Osteoblast (primary cell): Measurements from ENCODE around the gene ARHGEF17. TPM values are rescaled to one million over a fixed set of nuclear protein-coding genes. Genes with fewer than 3 reads are reported as not detected.
A peak's percentile ranks its signal among the peaks of the same experiment; 100 is the strongest.

ENCODE experiments used
- DNase-seq: peaks from one replicate; pipeline ENCODE4 v3.0.0; 2011; ENCODE audit warnings: low spot score, mixed read lengths; ENCODE audit not compliant: insufficient read length; ENCODE audit errors: missing footprints
- H2AFZ ChIP-seq: 2 replicates; pipeline ENCODE4 v1.6.0; 2011; ENCODE audit warnings: mild to moderate bottlenecking, low read length
- H3K27ac ChIP-seq: 2 replicates; pipeline ENCODE4 v1.5.1; 2011; ENCODE audit warnings: mild to moderate bottlenecking, low read depth, low read length, moderate library complexity
- H3K27me3 ChIP-seq: 2 replicates; pipeline ENCODE4 v1.6.0; 2012; ENCODE audit warnings: mild to moderate bottlenecking, control low read depth, inconsistent platforms, low read length, moderate library complexity; ENCODE audit not compliant: insufficient read depth
- H3K36me3 ChIP-seq: 2 replicates; pipeline ENCODE4 v1.5.1; 2011; ENCODE audit warnings: mild to moderate bottlenecking, low read length, control low read depth, moderate library complexity; ENCODE audit not compliant: insufficient read depth
- H3K4me1 ChIP-seq: 2 replicates; pipeline ENCODE4 v1.5.1; 2011; ENCODE audit warnings: mild to moderate bottlenecking, low read length, control low read depth, moderate library complexity; ENCODE audit not compliant: insufficient read depth
- H3K4me2 ChIP-seq: 2 replicates; pipeline ENCODE4 v1.6.0; 2011; ENCODE audit warnings: mild to moderate bottlenecking, low read length; ENCODE audit not compliant: insufficient read depth
- H3K4me3 ChIP-seq: fragments of 200-600 bp; sonication (generic); 3 replicates; pipeline ENCODE4 v1.5.1; 2012; ENCODE audit warnings: mild to moderate bottlenecking, low read length, inconsistent platforms; ENCODE audit not compliant: insufficient read depth
- H3K79me2 ChIP-seq: 2 replicates; pipeline ENCODE4 v1.6.0; 2012; ENCODE audit warnings: mild to moderate bottlenecking, low read length, control low read depth, inconsistent platforms; ENCODE audit not compliant: insufficient read depth
- H3K9me3 ChIP-seq: 2 replicates; pipeline ENCODE4 v1.5.1; 2011; ENCODE audit warnings: low read depth, low read length, control low read depth
- H4K20me1 ChIP-seq: 2 replicates; pipeline ENCODE4 v1.6.0; 2012; ENCODE audit warnings: mild to moderate bottlenecking, low read length, control low read depth; ENCODE audit not compliant: insufficient read depth
- total RNA-seq: library from RNA; depleted of rRNA; stranded (reverse); fragments of >200 nt; gene quantifications from 2 replicates; pipeline ENCODE4 v1.2.3, GENCODE V29; 2012
- TF ChIP-seq, protein P1 (sequence below): IDR thresholded peaks from 2 replicates; pipeline ENCODE4 v1.5.1; 2011; ENCODE audit warnings: mild to moderate bottlenecking, low read depth, low read length, moderate library complexity; ENCODE audit errors: extremely low read depth

The ARHGEF17 gene
- total RNA-seq, 1 donor: 67.0 TPM

GRCh38 chr11:73292525-73292894 lies 15.6 kb upstream of the ARHGEF17 start:
- no peak overlapping the region for H3K4me2 ChIP-seq
- peak; percentile 87 for DNase-seq
- no peaks in the 10 kb centered on the region for H3K36me3 ChIP-seq
- no peaks in the 10 kb centered on the region for H3K79me2 ChIP-seq
- H2AFZ ChIP-seq: no peak overlapping the region
- TF ChIP-seq, protein P1, sequence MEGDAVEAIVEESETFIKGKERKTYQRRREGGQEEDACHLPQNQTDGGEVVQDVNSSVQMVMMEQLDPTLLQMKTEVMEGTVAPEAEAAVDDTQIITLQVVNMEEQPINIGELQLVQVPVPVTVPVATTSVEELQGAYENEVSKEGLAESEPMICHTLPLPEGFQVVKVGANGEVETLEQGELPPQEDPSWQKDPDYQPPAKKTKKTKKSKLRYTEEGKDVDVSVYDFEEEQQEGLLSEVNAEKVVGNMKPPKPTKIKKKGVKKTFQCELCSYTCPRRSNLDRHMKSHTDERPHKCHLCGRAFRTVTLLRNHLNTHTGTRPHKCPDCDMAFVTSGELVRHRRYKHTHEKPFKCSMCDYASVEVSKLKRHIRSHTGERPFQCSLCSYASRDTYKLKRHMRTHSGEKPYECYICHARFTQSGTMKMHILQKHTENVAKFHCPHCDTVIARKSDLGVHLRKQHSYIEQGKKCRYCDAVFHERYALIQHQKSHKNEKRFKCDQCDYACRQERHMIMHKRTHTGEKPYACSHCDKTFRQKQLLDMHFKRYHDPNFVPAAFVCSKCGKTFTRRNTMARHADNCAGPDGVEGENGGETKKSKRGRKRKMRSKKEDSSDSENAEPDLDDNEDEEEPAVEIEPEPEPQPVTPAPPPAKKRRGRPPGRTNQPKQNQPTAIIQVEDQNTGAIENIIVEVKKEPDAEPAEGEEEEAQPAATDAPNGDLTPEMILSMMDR: no peak
- no peaks in the 10 kb centered on the region for H3K27me3 ChIP-seq
- no peak overlapping the region for H3K27ac ChIP-seq
- no peaks in the 10 kb centered on the region for H3K9me3 ChIP-seq
- no peak overlapping the region for H3K4me3 ChIP-seq
- H4K20me1 ChIP-seq: peaks cover 3% of the 10 kb centered on the region
- H3K4me1 ChIP-seq: peaks cover 36% of the 10 kb centered on the region

- TF ChIP-seq, protein P1: no peak
- Histone ChIP-seq H3K4me3 (no peak overlapping the region), H3K27me3 (no peaks in the 10 kb centered on the region), H3K9me3 (no peaks in the 10 kb centered on the region), H3K79me2 (no peaks in the 10 kb centered on the region), H3K36me3 (no peaks in the 10 kb centered on the region), H2AFZ (no peak overlapping the region), H4K20me1 (peaks cover 3% of the 10 kb centered on the region), H3K27ac (no peak overlapping the region), H3K4me1 (peaks cover 32% of the 10 kb centered on the region), H3K4me2 (no peak overlapping the region)
- DNase-seq: peak; percentile 54
These were observed 14.6 kb upstream of the ARHGEF17 start for GRCh38 chr11:73293356-73293936.

DNA sequence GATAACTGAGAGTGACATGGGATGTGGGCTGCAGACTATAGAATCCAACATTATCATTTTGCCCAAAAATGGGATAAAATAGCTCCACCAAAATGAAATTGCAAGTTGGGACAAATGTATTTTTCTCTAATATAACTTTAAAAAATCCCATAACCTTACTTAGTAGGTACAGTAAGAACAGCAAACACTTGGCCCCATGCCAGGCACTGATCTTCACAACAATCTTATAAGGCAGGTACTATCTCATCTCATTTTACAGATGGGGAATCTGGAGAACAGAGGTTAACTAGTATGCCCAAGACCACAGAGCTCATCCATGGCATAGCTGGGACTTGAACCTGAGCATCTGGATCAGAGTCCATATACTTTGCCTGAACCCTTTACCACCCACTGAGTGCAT lies 13.5 kb upstream of the ARHGEF17 start:
- no peaks in the 10 kb centered on the region for H3K36me3 ChIP-seq
- no peak overlapping the region for H3K4me3 ChIP-seq
- no peak overlapping the region for H2AFZ ChIP-seq
- peaks cover 21% of the 10 kb centered on the region for H3K4me1 ChIP-seq
- H3K4me2 ChIP-seq: no peak overlapping the region
- peak overlapping the region; percentile 49 for H3K27ac ChIP-seq
- no peaks in the 10 kb centered on the region for H3K9me3 ChIP-seq
- peaks cover 3% of the 10 kb centered on the region for H4K20me1 ChIP-seq
- TF ChIP-seq, protein P1: no peak
- no peaks in the 10 kb centered on the region for H3K27me3 ChIP-seq
- no peak for DNase-seq
- H3K79me2 ChIP-seq: no peaks in the 10 kb centered on the region

- Histone ChIP-seq H3K9me3 (no peaks in the 10 kb centered on the region), H3K27me3 (no peaks in the 10 kb centered on the region), H3K4me3 (no peak overlapping the region), H3K79me2 (no peaks in the 10 kb centered on the region), H3K4me1 (peaks cover 18% of the 10 kb centered on the region), H2AFZ (peak overlapping the region; percentile 43), H3K36me3 (no peaks in the 10 kb centered on the region), H4K20me1 (peaks cover 3% of the 10 kb centered on the region), H3K27ac (peak overlapping the region; percentile 49), H3K4me2 (peak overlapping the region; percentile 13)
- TF ChIP-seq, protein P1: peak; percentile 100
- DNase-seq: peak; percentile 97
These were observed 12.7 kb upstream of the ARHGEF17 start for GRCh38 chr11:73295241-73295995.
